ENCODE measurements around the gene MED16. TPM values are rescaled to one million over a fixed set of nuclear protein-coding genes. Genes with fewer than 3 reads are reported as not detected.

Gene MED16
- total RNA-seq, 1 donor from 2014 or later, result 74.2 TPM

GRCh38 chr19:876780-877314 is 16.1 kb downstream of the MED16 start:
- DNase-seq (ENCODE audit: extremely low spot score, unreplicated experiment), result no peak
- H3K36me3 Mint-ChIP-seq, result peaks cover 5% of the 10 kb centered on the region
- H3K27ac Mint-ChIP-seq, result no peak overlapping the region
- TF ChIP-seq CTCF (conservative IDR thresholded peaks at IDR 0.05), result no peak
- no peak overlapping the region for H3K4me3 Mint-ChIP-seq
- H3K27me3 Mint-ChIP-seq, result no peaks in the 10 kb centered on the region
- no peaks in the 10 kb centered on the region for H3K9me3 Mint-ChIP-seq
- H3K4me1 Mint-ChIP-seq (ENCODE audit: unreplicated experiment), result no peaks in the 10 kb centered on the region

- H3K4me3 Mint-ChIP-seq, result no peak overlapping the region
- H3K36me3 Mint-ChIP-seq, result peaks cover 3% of the 10 kb centered on the region
- no peaks in the 10 kb centered on the region for H3K9me3 Mint-ChIP-seq
- peaks cover 3% of the 10 kb centered on the region for H3K4me1 Mint-ChIP-seq (ENCODE audit: unreplicated experiment)
- no peak overlapping the region for H3K27ac Mint-ChIP-seq
- H3K27me3 Mint-ChIP-seq, result no peaks in the 10 kb centered on the region
- no peak for DNase-seq (ENCODE audit: extremely low spot score, unreplicated experiment)
- TF ChIP-seq CTCF (conservative IDR thresholded peaks at IDR 0.05), result no peak
Observed at GRCh38 chr19:876089-876488, 16.9 kb downstream of the MED16 start.

GRCh38 chr19:875265-875879 is 17.6 kb downstream of the MED16 start:
- Mint-ChIP-seq H3K27me3 (no peaks in the 10 kb centered on the region), H3K36me3 (peaks cover 3% of the 10 kb centered on the region), H3K9me3 (no peaks in the 10 kb centered on the region), H3K4me1 (ENCODE audit: unreplicated experiment) (peaks cover 3% of the 10 kb centered on the region), H3K27ac (no peak overlapping the region), H3K4me3 (no peak overlapping the region)
- no peak for TF ChIP-seq CTCF (conservative IDR thresholded peaks at IDR 0.05)
- DNase-seq (ENCODE audit: extremely low spot score, unreplicated experiment), result no peak

- no peak for DNase-seq (ENCODE audit: extremely low spot score, unreplicated experiment)
- H3K27me3 Mint-ChIP-seq, result no peaks in the 10 kb centered on the region
- H3K4me1 Mint-ChIP-seq (ENCODE audit: unreplicated experiment), result peaks cover 3% of the 10 kb centered on the region
- H3K9me3 Mint-ChIP-seq, result no peaks in the 10 kb centered on the region
- H3K4me3 Mint-ChIP-seq, result no peak overlapping the region
- peaks cover 7% of the 10 kb centered on the region for H3K36me3 Mint-ChIP-seq
- no peak for TF ChIP-seq CTCF (conservative IDR thresholded peaks at IDR 0.05)
- no peak overlapping the region for H3K27ac Mint-ChIP-seq
Observed at GRCh38 chr19:873561-874041, 19.4 kb downstream of the MED16 start.

DNA sequence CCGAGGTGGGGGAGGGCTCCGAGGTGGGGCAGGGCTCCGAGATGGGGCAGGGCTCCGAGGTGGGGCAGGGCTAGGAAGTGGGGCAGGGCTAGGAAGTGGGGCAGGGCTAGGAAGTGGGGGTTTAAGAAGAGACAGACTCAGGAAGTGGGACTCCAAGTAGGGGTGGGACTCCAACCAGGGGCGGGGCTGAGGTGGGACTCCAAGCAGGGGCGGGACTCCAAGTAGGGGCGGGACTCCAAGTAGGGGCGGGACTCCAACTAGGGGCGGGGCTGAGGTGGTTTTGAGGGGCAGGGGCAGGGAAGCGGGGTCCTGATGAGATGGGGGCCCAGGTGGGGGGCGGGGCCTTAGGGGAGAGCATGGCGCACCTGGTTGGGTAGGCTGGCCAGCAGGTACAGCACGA is 19.9 kb downstream of the MED16 start:
- no peaks in the 10 kb centered on the region for H3K27me3 Mint-ChIP-seq
- H3K4me1 Mint-ChIP-seq (ENCODE audit: unreplicated experiment), result peaks cover 3% of the 10 kb centered on the region
- no peak overlapping the region for H3K4me3 Mint-ChIP-seq
- H3K27ac Mint-ChIP-seq, result no peak overlapping the region
- DNase-seq (ENCODE audit: extremely low spot score, unreplicated experiment), result no peak
- H3K9me3 Mint-ChIP-seq, result no peaks in the 10 kb centered on the region
- peaks cover 7% of the 10 kb centered on the region for H3K36me3 Mint-ChIP-seq
- no peak for TF ChIP-seq CTCF (conservative IDR thresholded peaks at IDR 0.05)

All from type B pancreatic cell (in vitro differentiated cells).